Measurements from ENCODE around the gene CPEB4.

Gene CPEB4

GRCh38 chr5:173848986-173849596 lies 39.1 kb upstream of the CPEB4 start:
- Histone ChIP-seq H3K4me1 (ENCODE audit: low read length) (no peaks in the 10 kb centered on the region; the same call in 1 of the 2 replicates), H3K36me3 (replicated peaks; ENCODE audit: low read depth, low read length) (no peaks in the 10 kb centered on the region), H3K27ac (ENCODE audit: low read length) (no peak overlapping the region), H3K4me2 (ENCODE audit: low read length) (no peak overlapping the region), H3K9ac (ENCODE audit: low read length) (no peak overlapping the region), H4K20me1 (ENCODE audit: insufficient read depth, low read length) (no peaks in the 10 kb centered on the region), H3K4me3 (ENCODE audit: low read length) (no peak overlapping the region), H2AFZ (ENCODE audit: low read depth, low read length) (no peak overlapping the region), H3K9me3 (ENCODE audit: insufficient read depth, low read length) (0 out of 2 replicates have a peak, but pooled peaks cover 11% of the 10 kb centered on the region), H3K79me2 (ENCODE audit: low read length) (no peaks in the 10 kb centered on the region), H3K27me3 (ENCODE audit: low read depth, low read length) (0 out of 2 replicates have a peak, but pooled peaks cover 3% of the 10 kb centered on the region)
- TF ChIP-seq EZH2phosphoT487 (IDR thresholded peaks at IDR 0.05; ENCODE audit: low read depth) (no peak), CTCF (IDR thresholded peaks at IDR 0.05; ENCODE audit: low read depth, low read length) (no peak)

DNA sequence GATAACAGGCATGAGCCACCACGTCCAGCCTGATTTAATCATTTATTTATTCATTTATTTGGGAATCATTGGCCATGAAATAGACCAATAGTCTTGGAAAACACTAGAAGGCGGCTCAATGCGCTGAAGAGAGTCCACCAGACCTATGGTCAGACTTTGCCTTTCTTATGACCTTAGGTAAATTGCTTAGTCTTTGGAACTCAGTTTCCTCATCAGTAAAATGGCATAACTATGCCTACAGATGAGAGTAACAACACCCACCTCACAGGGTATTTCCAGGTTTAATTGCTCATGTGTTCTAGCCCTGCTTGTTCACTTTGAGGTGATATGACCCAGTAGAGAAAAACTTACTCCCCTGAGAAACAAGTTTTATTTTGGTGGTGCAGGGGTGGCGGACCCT lies 38.2 kb upstream of the CPEB4 start:
- Histone ChIP-seq H3K79me2 (ENCODE audit: low read length) (no peaks in the 10 kb centered on the region), H3K4me2 (ENCODE audit: low read length) (no peak overlapping the region), H3K36me3 (replicated peaks; ENCODE audit: low read depth, low read length) (no peaks in the 10 kb centered on the region), H3K9ac (ENCODE audit: low read length) (no peak overlapping the region), H4K20me1 (ENCODE audit: insufficient read depth, low read length) (no peaks in the 10 kb centered on the region), H3K4me3 (ENCODE audit: low read length) (no peak overlapping the region), H3K9me3 (ENCODE audit: insufficient read depth, low read length) (0 out of 2 replicates have a peak, but pooled peaks cover 11% of the 10 kb centered on the region), H2AFZ (ENCODE audit: low read depth, low read length) (no peak overlapping the region), H3K4me1 (ENCODE audit: low read length) (no peaks in the 10 kb centered on the region; the same call in 1 of the 2 replicates), H3K27ac (ENCODE audit: low read length) (no peak overlapping the region), H3K27me3 (ENCODE audit: low read depth, low read length) (0 out of 2 replicates have a peak, but pooled peaks cover 3% of the 10 kb centered on the region)
- no peak for TF ChIP-seq EZH2phosphoT487 (IDR thresholded peaks at IDR 0.05; ENCODE audit: low read depth)
- TF ChIP-seq CTCF (IDR thresholded peaks at IDR 0.05; ENCODE audit: low read depth, low read length) = no peak

DNA sequence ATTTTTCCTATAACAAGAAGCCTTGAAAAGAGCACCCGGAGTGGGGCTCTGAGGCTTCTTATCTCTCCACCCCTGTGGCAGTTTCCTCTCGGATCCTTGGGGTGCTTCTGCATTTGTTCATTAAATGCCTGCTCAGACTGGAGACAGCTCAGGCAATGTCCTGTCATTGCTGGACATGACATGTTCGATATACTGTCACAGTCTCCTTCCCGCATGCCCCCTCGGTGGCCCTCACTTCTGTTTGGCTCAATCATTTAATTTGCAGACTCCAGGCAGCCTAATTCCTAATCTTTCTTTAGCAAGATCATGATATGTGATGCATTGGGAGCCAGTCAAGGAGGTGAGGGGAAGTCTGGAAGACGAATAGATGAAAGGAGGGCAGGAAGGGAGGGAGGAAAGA lies 37.5 kb upstream of the CPEB4 start:
- TF ChIP-seq CTCF (IDR thresholded peaks at IDR 0.05; ENCODE audit: low read depth, low read length) (no peak), EZH2phosphoT487 (IDR thresholded peaks at IDR 0.05; ENCODE audit: low read depth) (no peak)
- H3K79me2 ChIP-seq (ENCODE audit: low read length) = no peaks in the 10 kb centered on the region
- no peak overlapping the region for H3K27ac ChIP-seq (ENCODE audit: low read length)
- no peak overlapping the region for H3K9ac ChIP-seq (ENCODE audit: low read length)
- no peaks in the 10 kb centered on the region for H3K36me3 ChIP-seq (replicated peaks; ENCODE audit: low read depth, low read length)
- 0 out of 2 replicates have a peak, but pooled peaks cover 11% of the 10 kb centered on the region for H3K9me3 ChIP-seq (ENCODE audit: insufficient read depth, low read length)
- H3K27me3 ChIP-seq (ENCODE audit: low read depth, low read length) = 0 out of 2 replicates have a peak, but pooled peaks cover 3% of the 10 kb centered on the region
- H3K4me1 ChIP-seq (ENCODE audit: low read length) = no peaks in the 10 kb centered on the region; the same call in 1 of the 2 replicates
- no peak overlapping the region for H3K4me2 ChIP-seq (ENCODE audit: low read length)
- H4K20me1 ChIP-seq (ENCODE audit: insufficient read depth, low read length) = no peaks in the 10 kb centered on the region
- no peak overlapping the region for H2AFZ ChIP-seq (ENCODE audit: low read depth, low read length)
- no peak overlapping the region for H3K4me3 ChIP-seq (ENCODE audit: low read length)

DNA sequence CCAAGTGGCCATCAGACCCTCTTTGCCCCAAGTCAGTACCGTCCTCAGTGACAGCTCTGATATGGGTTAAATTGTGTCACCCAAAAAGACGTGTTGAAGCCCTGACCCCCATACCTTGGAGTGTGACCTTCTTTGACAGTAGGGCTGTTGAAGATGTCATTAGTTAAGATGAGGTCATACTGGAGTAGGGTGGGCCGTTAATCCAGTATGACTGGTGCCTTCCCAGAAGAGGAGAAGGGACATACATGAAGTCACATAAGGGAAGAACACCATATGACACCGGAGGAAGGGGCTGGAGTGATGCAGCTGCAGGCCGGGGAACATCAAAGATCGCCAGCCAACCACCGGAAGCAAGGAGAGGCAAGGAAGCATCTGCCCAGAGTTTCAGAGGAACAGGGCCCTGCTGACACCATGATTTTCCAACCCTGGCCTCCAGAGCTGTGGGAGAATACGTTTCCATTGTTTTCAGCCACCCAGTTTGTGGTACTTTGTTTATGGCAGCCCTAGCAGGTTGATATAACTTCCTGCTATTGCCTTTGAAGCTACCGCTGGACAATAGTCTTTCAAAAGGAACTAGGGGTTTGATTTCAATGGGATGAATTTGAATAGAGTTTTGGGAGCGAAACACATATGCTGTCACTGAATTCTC lies 36.4 kb upstream of the CPEB4 start:
- Histone ChIP-seq H2AFZ (ENCODE audit: low read depth, low read length) (no peak overlapping the region), H3K4me1 (ENCODE audit: low read length) (no peaks in the 10 kb centered on the region; the same call in 1 of the 2 replicates), H3K9me3 (ENCODE audit: insufficient read depth, low read length) (0 out of 2 replicates have a peak, but pooled peaks cover 11% of the 10 kb centered on the region), H3K27me3 (ENCODE audit: low read depth, low read length) (0 out of 2 replicates have a peak, but pooled peaks cover 3% of the 10 kb centered on the region), H3K4me3 (ENCODE audit: low read length) (no peak overlapping the region), H3K9ac (ENCODE audit: low read length) (no peak overlapping the region), H3K79me2 (ENCODE audit: low read length) (no peaks in the 10 kb centered on the region), H3K27ac (ENCODE audit: low read length) (no peak overlapping the region), H4K20me1 (ENCODE audit: insufficient read depth, low read length) (no peaks in the 10 kb centered on the region), H3K36me3 (replicated peaks; ENCODE audit: low read depth, low read length) (no peaks in the 10 kb centered on the region), H3K4me2 (ENCODE audit: low read length) (no peak overlapping the region)
- TF ChIP-seq CTCF (IDR thresholded peaks at IDR 0.05; ENCODE audit: low read depth, low read length) (no peak), EZH2phosphoT487 (IDR thresholded peaks at IDR 0.05; ENCODE audit: low read depth) (no peak)

Measured in OCI-LY3 (cell line).